ENCODE data around the gene UGGT2.

The UGGT2 gene, protein sequence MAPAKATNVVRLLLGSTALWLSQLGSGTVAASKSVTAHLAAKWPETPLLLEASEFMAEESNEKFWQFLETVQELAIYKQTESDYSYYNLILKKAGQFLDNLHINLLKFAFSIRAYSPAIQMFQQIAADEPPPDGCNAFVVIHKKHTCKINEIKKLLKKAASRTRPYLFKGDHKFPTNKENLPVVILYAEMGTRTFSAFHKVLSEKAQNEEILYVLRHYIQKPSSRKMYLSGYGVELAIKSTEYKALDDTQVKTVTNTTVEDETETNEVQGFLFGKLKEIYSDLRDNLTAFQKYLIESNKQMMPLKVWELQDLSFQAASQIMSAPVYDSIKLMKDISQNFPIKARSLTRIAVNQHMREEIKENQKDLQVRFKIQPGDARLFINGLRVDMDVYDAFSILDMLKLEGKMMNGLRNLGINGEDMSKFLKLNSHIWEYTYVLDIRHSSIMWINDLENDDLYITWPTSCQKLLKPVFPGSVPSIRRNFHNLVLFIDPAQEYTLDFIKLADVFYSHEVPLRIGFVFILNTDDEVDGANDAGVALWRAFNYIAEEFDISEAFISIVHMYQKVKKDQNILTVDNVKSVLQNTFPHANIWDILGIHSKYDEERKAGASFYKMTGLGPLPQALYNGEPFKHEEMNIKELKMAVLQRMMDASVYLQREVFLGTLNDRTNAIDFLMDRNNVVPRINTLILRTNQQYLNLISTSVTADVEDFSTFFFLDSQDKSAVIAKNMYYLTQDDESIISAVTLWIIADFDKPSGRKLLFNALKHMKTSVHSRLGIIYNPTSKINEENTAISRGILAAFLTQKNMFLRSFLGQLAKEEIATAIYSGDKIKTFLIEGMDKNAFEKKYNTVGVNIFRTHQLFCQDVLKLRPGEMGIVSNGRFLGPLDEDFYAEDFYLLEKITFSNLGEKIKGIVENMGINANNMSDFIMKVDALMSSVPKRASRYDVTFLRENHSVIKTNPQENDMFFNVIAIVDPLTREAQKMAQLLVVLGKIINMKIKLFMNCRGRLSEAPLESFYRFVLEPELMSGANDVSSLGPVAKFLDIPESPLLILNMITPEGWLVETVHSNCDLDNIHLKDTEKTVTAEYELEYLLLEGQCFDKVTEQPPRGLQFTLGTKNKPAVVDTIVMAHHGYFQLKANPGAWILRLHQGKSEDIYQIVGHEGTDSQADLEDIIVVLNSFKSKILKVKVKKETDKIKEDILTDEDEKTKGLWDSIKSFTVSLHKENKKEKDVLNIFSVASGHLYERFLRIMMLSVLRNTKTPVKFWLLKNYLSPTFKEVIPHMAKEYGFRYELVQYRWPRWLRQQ (N-terminal part only)

DNA sequence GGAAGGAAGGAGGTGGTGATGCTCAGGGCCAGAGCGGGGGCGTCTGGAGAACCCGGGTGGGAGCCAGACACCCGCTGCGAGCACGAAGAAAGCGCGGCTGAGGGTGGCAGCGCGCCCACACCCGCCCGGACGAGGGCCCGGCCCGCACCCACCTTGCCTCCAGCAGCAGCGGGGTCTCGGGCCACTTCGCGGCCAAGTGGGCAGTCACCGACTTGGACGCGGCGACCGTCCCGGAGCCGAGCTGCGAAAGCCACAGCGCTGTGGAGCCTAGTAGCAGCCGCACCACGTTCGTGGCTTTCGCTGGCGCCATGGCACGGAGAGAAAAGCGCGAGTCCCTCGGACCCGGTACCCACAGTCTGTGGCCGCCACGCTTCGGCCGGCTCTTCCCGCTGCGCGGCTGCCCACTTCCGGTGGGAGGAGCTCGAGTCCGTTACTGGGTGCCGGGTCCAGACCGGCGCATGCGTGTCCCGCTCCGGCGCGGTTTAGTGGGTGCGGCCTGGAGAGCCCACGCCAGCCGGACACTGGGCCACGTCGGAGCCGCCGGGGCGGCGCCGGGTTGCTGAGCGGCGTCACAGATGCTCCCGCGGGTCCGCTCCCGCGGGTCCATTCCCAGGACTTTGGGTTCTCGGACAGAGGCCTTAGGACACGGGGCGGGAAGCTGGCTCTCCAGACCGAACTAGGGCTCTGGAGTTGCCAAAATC, at the start of gene UGGT2:
TSS of gene UGGT2 (minus strand) at position 399 of the 701 bp plus-strand sequence. CDS start at position 310, 89 bp downstream.
- DNase-seq (ENCODE audit: low read depth in 2 of 2), result no peak

GRCh38 chr13:96100457-96101220, 47.4 kb upstream of the UGGT2 start:
- DNase-seq (ENCODE audit: low read depth in 2 of 2), result no peak

- DNase-seq (ENCODE audit: low read depth in 2 of 2), result no peak
Measured at GRCh38 chr13:96093296-96094006, 40.2 kb upstream of the UGGT2 start.

- DNase-seq (ENCODE audit: low read depth in 2 of 2), result no peak
Measured at GRCh38 chr13:96091164-96092117, 38.2 kb upstream of the UGGT2 start.

DNA sequence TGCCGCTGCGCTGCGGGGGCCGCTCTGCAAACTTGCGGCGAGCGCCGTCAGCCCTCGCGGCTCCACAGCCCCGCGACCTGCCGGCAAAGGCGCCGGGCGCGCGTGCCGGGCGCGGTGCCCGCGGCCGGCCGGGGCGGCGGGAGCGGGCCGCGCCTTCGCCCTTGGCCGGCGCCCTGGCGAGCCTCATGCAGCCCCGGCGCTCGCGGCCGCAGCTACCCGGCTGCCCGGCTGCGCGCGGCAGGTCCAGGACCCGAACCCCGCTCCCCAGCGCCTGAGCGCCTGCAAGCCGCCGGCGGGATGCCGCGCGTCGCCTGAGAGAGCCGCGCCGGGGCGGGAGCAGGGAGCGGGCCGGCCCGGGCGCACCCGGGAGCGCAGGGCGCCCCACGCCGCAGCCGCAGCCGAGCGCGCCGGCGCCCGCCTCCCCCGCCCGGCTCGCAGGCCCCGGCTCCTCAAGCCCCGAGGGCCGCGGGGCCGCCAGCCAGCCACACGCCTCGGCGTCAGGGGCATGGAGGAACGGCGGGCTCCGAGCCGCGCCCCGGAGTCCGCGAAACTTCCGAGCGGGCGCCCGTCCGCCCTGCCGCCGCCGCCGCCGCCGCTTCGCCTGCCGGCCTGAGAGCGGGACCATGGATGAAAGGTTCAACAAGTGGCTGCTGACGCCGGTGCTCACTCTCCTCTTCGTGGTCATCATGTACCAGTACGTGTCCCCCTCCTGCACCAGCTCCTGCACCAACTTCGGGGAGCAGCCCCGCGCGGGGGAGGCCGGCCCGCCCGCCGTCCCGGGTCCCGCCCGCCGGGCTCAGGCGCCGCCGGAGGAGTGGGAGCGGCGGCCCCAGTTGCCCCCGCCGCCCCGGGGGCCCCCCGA, 37.3 kb upstream of the UGGT2 start:
- DNase-seq (ENCODE audit: low read depth in 2 of 2), result no peak

GRCh38 chr13:96089749-96090239, 36.6 kb upstream of the UGGT2 start, which contains the start of gene HS6ST3:
Gene HS6ST3, plus strand, starts transcription at chr13:96090107.
- no peak for DNase-seq (ENCODE audit: low read depth in 2 of 2)

DNA sequence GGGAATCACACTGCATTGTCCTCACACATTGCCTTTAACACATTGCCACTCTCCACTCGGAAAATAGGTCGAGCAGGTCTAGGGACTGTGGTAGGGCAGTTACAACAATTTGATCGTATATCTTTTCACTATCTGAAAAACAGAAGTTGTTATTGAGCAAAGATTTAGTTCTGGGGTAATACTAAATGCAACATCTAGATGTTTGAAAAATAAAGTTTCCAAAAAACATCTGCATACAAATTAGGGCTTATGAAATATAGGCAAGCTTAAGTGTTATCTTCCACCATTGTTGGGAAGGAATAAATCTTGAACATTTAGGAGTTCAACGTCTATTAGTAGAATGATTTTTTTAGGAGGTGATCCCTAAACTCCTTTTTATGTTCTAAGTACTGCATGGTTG, 35.9 kb upstream of the UGGT2 start:
- DNase-seq (ENCODE audit: low read depth in 2 of 2), result no peak

- DNase-seq (ENCODE audit: low read depth in 2 of 2), result no peak
Measured at GRCh38 chr13:96086736-96087135, 33.5 kb upstream of the UGGT2 start.

DNA sequence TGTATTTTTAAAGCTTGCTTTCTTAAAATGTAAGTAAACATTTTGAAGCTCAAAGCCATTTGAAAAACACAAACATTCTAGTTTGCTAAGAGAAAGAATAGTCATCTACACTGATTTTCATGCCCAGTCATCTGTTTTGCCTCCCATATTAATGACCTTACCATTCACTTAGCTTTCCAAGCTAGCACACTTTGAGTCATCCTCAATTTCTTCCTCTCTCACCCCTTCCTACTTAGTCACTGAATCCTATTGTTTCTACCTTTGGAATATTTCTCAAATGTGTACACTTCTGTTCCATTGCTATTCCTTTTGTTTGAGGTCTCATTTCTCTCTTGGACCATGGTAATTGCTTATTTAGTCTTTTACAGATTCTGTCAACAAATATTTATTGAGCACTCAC, 29.4 kb upstream of the UGGT2 start:
- DNase-seq (ENCODE audit: low read depth in 2 of 2), result no peak

DNA sequence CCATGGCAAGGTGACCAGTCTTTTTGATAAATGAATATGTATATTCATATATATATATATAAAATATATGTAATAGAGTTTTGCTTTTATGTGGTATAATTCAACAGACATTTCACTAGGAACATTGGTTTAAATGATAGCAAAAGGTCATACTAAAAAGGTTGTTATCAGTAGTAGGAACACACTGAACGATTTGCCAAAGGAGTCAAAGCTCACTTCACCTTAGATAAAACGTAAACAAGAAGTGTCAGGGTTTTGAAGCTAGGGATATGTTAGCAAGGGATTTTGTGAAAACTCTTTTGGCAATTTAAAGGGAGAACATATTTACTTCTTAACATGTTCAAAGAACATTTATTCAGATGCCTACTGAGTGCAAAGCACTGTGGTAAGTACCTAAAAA, 28.7 kb upstream of the UGGT2 start:
- no peak for DNase-seq (ENCODE audit: low read depth in 2 of 2)

DNA sequence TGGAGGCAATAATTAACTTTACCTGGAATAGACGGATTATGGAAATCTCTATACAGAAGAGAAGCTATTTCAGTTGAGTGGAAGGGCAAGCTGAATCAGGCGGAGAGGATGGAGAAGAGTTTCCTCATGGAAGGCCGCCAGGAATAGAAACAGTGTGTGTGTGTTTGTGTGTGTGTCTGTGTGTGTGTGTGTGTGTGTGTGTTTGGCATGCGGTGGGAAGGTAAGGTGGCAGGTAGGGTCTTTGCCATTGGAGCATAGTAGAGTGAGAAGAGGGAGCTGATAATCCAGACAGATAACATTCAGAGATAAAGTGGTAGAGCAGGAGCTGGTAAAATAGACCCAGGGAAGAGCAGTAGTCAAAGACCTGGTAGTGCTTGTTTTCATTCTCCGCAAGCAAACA, 27.5 kb upstream of the UGGT2 start:
- DNase-seq (ENCODE audit: low read depth in 2 of 2), result no peak

GRCh38 chr13:96075953-96076543, 22.8 kb upstream of the UGGT2 start:
- no peak for DNase-seq (ENCODE audit: low read depth in 2 of 2)

GRCh38 chr13:96072392-96072791, 19.2 kb upstream of the UGGT2 start:
- DNase-seq (ENCODE audit: low read depth in 2 of 2), result no peak

DNA sequence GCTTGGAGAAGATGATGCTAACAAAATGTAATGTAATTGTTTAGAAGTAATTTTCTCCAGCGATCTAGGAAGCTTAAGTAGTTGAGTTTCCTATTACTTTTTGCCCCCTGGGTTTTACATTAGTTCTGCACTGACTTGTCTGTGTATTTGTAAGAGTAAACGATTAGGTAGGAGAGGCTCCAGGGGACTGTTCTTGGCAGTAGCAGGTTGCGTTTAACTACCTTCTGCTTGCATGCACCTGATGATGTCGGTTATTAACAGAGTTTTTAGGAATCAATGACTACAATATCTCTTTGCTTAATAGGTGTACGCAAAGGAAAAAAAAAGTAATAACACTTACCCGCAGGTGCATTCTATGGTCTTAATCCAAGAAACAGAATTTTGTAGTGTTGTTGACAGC, 18.3 kb upstream of the UGGT2 start:
- DNase-seq (ENCODE audit: low read depth in 2 of 2), result no peak

DNA sequence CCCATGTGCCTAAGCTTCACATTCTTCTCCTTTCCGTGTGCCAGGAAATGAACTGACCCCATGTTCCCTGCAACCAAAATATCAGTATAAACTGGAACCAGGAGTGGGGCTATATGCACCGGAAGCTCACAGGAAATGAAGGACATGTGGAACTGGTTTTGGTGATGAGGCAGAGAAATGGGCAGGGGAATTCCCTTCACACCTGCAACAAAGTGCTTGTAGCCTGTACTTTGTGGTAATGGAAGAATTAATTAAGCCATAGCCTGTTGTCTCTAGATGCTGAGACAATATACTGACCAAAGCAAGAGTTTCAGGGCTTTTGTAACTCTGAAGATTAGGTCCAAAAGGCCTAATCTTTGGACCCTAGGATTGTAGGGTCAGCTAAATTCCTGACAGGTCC, 15.5 kb upstream of the UGGT2 start:
- no peak for DNase-seq (ENCODE audit: low read depth in 2 of 2)

- no peak for DNase-seq (ENCODE audit: low read depth in 2 of 2)
Measured at GRCh38 chr13:96065849-96066248, 12.6 kb upstream of the UGGT2 start.

GRCh38 chr13:96052656-96053002, 572 bp downstream of the UGGT2 start:
- DNase-seq (ENCODE audit: low read depth in 2 of 2), result no peak

Measured in activated CD8-positive, alpha-beta memory T cell treated with anti-CD3 and anti-CD28 coated beads for 4 hours (primary cell).